ENCODE results near the gene SOHLH2.
A peak's percentile ranks its signal among the peaks of the same experiment; 100 is the strongest.

SOHLH2 gene

DNA sequence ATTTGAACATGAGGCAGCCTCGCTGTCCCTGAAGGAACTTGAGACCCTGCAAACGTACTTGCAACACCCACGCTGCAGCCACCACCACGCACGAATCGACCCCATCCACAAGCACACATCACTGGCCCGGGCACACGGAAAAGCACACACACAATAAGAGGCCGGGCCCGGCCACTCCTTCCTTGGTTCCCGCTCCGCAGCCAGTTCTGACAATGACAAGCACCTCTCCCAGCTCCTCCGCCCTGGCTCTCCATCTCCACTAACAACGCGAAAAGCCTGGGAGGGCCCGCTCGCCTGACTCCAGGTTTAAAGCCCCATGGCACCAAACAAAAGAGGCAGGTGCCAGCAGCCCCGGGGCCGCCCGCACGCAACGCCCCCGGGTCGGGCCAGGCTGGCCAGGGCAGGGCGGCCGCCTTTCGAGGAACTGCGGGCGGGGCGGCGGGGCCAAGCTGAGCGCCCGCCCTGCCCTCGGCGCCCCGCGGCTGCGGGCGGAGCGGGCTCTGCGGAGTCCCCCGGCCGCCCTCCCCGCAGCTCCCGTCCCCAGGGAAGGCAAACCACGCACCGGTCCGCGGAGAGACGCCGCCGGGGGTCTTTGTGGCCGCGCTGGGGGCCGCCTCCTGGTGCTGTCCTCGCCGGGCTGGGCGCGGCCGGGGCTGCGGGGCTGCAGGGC lies 83.7 kb downstream of the SOHLH2 start:
- peak; percentile 44 to 50 for DNase-seq

DNA sequence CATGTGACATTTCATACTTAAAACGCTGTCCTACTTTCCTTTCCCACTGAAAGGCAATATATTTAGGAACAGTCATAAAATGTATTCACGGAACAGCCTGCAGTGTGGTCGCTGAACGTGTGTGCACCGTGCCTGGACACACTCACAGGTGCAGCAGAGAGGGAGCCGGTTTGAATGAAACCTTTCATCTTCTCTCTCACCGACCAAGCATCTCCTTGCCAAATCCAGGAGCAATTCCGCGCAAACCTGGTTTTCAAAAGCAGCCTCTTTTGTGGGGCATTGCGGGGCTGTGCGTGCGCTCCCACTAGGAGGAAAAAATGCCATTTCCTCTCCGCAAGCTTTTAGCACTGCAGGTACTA lies 84.2 kb downstream of the SOHLH2 start:
- peak in 1 of 2 experiments; percentile 42 for DNase-seq

DNA sequence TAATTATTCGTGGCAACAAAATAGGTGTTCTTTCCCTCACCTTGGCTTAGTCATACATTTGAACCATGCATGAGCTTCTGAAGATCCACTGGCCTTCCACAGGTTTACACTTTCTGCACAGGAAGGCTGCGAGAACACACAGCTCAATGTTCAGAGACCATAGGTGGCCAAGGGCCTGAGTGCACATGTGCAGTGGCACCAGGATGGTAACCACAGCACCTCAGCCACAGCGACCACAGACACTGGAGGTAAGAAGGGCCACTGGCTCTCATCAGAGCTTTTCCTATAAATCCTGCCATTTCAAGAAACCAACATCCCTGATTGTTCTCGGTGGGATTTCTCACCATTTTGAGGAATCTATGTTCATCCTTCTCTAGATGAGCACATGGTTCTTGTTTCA lies 84.8 kb downstream of the SOHLH2 start:
- no peak for DNase-seq

DNA sequence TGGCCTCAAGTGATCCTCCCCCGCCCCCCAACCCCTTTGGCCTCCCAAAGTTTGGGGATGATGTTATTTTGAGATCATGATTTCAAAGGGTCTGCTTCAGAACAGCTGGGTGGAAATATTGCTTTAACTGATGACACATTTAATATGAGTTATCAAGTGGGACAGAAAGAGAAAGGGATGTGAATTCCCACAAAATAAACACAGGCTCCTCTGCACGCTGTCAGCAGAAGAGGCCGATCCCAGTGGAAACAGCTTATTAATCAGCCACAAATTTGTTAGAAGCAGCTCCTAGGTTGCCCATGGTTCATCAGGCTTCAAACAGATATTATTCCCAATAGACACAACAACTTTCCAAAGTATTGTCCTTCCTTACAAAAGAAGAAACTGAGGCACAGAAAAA lies 87.9 kb downstream of the SOHLH2 start:
- no peak for DNase-seq

DNA sequence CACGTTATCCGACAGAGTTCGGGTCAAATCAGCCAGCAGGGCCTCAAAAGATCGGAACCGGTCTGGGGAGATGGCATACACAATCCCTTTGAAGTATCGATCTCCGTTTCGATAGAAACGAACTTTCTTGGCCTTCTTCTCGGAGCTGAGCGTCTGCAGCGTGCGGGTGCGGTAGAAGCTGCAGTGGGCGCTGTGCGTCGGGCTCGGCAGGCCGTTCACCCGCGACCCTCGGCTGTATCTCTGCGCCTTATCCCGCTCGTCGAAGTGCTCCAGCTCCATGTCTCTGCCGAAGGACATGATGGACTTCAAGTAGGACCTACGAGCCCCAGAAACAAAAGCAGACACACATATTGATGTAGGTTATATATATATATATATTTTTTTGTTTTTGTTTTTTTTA lies 88.5 kb downstream of the SOHLH2 start:
- DNase-seq, result no peak

DNA sequence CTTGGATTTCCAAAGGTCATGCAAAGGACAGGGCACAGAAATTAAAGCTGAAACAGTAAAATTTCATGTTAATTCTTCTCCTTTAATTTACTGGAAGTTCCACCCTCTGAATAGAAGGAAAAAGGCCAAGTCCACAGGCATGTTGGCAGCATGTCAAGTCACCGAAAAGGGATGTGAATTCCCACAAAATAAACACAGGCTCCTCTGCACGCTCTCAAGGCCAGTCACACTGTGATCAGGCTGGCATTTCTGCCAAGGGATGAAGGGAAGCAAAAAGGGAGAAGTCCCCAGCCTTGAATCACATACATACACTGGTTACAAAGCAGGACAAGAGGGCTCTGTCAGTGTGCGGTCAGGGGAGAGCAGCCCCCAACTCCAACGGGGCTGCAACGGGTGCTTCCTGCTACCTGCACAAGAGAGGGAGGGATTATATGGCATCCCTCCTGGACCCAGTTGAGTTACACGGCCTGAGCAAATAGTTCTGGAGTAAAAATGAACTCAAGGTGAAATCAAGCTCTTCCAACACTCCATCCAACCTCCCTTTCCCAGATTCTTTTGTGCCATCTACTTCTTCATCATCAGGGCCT lies 90.0 kb downstream of the SOHLH2 start:
- DNase-seq, result peak in 1 of 2 experiments; percentile 11
